DMS 273 treated with DMSO at 0.1 percent for 48 hours (cell line): ENCODE data around the gene CHODL.

Experiments
- DNase-seq: peaks from one replicate; lab custom pipeline; 2025; lab: John Stamatoyannopoulos, UW

Gene CHODL, protein sequence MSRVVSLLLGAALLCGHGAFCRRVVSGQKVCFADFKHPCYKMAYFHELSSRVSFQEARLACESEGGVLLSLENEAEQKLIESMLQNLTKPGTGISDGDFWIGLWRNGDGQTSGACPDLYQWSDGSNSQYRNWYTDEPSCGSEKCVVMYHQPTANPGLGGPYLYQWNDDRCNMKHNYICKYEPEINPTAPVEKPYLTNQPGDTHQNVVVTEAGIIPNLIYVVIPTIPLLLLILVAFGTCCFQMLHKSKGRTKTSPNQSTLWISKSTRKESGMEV

DNA sequence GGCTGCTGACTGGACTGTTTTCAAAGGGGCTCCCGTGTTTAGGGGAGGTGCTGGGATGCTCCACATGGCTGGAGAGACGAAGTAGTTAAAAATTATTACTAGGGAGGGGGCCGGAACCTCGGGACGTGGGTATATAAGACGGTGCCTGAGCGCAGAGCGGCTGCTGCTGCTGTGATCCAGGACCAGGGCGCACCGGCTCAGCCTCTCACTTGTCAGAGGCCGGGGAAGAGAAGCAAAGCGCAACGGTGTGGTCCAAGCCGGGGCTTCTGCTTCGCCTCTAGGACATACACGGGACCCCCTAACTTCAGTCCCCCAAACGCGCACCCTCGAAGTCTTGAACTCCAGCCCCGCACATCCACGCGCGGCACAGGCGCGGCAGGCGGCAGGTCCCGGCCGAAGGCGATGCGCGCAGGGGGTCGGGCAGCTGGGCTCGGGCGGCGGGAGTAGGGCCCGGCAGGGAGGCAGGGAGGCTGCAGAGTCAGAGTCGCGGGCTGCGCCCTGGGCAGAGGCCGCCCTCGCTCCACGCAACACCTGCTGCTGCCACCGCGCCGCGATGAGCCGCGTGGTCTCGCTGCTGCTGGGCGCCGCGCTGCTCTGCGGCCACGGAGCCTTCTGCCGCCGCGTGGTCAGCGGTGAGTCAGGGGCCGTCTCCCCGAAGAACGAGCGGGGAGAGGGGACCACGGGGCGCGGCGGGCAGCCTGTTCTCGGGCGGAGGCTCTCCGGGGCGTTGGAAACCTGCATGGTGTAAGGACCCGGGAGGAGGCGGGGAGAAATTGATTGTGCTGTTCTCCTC lies at the start of gene CHODL:
Gene CHODL, plus strand, starts transcription at position 163 of the 793 bp plus-strand sequence. Its CDS starts 391 bp downstream, at position 554.
- DNase-seq: no peak

DNA sequence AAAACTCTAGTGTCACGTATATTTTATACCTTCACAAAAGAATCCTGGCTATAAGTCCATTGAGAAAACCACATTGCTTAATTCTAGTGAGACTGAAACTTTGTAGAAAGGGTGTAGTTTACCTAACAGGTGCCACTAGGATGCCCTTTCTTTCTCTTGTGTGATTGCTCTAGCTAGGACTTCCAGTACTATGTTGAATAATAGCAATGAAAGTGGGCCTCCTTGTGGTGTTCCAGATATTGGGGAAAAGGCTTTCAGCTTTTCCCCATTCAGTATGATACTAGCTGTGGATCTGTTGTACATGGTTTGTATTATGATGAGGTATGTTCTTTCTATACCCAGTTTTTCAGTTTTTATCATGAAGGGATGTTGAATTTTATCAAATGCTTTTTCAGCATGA lies 39.7 kb upstream of the CHODL start:
- no peak for DNase-seq

DNA sequence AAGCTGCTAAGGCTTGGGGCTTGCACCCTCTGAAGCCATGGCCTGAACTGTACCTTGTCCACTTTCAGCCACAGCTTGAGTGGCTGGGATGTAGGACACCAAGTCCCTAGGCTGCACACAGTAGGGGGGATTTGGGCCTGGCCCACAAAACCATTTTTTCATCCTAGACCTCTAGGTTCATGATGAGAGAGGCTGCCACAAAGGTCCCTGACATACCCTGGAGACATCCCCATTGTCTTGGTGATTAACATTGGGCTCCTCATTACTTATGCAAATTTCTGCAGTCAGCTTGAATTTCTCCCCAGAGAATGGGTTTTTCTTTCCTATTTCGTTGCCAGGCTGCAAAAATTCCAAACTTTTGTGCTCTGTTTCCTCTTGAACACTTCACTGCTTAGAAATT lies 26.3 kb upstream of the CHODL start:
- DNase-seq: no peak

DNA sequence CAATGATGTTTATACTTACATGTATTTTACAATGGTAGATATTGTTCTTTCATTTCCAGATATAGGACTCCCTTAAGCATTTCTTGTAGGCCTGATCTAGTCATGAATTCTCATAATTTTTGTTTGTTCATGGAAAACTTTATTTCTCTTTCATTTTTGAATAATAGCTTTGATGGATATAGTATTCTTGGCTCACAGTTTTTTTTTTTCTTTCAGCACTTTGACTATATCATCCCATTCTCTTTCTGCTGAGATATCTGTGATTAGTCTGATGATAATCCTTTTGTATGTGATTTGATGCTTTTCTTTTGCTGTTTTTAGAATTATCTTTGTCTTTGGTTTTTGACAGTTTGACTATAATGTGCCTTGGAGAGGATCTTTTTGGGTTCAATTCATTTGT lies 24.1 kb upstream of the CHODL start:
- no peak for DNase-seq

DNA sequence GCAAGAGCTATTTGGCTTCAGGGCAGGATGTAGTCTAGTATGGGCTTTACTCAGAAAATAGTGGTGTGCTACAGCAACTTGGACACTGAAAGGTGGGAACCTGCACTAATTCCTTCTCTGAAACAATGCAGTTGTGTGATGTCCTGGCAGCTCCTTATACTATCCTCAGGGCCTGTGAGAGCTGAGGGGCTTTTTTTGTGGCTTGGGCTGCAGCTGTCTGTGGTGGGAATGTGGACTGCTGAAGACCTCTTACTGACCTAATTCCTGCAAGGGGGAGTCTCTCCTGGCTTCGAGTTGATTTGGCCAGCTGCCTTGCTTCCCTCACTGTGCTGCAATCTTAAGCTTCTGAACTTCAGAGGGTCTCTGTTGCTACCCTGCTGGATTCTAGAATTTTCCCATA lies 22.3 kb upstream of the CHODL start:
- no peak for DNase-seq

DNA sequence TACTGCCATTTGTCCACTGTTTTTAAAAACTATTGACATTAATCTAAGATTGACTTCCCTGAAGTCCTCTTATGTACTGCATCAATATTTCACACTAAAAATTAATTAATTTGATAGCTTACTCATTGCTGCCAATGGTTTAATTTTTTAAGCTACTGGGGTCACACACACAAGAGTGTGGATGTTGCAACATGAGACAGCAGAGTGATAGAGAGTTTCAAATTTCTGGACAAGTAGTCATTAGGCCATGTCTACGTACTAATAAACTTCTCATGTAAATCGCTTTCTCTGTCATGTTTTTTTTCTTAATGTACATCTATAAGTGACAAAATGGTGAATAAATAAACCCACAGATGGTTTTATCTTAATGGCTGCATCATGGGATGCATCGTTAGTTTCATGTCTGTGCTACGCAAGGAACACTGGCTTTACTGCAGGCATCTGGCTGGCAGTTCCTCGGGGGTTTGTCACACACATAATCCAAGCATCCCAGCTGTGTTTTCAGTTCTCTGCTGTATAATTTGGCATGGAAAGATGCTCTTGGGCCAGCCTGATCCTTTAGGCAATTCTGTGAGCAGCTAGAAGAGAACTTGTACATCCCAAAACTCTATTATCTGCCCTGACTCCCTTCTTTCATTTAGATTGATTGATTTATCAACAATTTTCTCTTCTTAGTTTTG lies 16.4 kb upstream of the CHODL start:
- no peak for DNase-seq

DNA sequence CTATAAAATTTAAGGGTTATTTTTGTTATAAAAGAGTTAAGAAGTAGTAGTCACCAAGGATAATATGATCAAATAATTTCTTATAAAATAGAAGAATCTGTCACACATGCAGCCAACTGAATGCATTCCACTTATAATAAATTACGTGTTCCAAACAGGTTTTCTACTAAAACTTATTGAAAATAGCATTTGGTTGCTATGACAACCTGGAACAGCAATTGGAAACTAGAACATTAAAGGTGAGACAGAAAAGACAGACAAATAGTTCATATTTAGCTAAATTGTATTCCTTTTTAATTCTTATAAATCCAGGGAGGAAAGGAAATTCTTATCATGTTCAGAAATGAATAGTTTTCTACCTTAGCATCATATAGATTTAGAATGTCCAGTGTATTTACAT lies 9.1 kb upstream of the CHODL start:
- no peak for DNase-seq

DNA sequence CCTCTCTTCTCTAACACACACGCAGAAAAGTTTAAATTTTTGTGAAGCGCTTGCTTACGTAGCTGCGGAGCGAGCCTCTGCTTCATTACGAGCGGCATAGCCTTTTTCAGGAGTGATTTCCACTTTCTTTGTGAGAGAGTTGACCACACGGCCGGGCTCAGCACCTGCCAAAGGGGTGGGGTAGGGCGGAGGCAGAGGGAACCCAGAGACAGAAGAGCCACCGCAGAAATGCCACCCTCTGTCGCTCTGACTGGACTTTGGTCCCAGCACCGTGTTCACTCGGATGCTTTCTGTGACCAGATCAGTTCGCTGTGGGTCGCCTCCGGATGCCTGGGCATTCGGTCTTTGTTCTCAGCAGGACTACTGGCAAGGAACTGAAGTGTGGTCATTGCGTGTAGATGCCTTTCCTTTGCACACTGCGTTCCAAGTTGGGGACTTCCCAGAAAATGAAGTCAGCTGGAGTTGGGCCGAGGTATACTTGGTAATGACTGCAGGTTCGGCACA lies 883 bp downstream of the CHODL start:
- no peak for DNase-seq

DNA sequence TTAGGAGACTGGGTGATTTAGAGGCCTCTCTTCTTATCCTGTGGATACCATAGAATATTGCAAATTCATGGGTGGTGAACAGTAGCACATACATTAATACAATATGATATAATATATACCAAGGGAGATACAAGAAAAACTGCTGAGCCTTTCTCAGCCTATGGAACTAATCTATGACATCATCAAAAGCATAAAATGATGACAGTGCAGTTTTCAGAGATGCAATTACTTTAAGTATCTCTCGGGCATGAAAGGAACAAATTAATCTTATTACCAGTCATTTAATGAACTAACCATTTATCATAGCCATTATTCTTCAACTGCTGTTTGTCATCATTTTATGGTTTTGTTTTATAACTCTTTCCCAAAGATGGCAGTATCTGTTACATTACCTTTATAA lies 3.5 kb downstream of the CHODL start:
- DNase-seq: no peak

DNA sequence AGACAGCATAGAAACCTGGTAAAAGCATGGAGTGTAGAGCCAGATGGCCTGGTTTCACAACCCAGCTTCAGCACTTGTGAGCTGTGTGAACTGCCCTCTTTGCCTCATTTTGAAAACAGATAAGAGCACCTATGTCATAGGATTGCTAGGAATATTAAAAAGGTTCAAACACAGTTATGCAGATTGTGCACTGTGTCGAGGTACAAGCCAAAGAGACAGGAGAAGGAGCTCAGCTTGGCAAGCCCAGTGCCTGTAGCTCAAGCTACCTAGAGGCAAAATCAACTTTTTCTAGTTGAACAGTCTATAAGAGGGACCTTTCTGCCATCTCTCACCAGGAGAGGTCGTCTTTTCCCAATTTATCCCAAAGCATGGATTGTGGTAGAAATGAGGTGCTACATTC lies 5.0 kb downstream of the CHODL start:
- peak; percentile 75 for DNase-seq

DNA sequence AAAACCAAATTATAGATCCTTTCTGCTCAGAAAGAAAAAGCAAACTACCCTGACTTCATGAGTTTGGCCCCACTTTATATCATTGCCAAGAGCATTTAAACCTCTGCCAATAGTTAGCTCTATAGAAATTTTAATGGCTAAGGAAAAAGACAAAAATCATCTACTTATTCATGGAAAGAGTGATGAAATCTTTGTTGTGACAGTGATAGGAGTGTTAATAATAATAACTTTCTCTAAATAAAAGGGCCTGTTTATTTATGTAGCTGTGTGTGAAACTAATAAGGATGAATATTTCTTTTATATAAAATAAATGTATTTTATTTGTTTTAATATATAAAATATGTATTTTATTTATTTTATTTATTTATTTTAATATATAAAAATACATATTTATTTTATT lies 6.4 kb downstream of the CHODL start:
- DNase-seq: no peak

DNA sequence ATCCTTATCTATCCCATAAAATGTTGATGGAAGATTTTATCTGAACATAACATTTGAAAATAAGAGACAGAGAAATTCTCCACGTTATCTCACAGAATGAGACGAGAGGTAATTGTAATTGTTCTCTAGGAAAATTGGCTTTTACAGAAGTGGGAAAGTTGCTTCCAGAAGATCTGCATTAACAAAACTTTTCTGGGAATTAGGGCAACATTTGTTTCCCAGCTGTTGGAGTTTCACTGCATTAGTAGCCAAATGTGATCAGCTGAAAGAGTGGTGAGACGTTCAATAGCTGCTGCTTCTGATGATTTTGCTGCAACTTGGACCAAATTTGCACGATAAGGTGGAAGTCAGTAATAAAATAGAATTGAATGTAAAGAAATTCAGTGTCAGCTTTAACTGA lies 7.6 kb downstream of the CHODL start:
- DNase-seq: no peak

DNA sequence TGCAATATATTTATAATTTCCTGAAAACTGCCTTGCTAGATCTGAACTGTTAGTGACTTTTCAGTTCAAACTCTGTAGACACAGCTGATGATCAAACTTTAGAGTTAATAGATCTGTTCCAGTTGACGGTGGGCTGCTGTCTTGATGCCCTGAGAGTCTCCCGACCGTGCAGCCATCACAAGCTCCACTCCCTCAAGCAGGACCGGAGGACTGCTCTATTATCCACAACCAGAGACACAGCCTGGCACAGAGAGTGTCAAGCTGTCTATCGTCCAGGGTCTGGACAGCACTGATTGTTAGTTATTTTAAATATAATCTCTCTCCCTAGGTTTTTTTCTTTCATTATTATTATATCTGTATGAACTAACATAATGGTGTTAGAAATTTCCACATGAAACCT lies 8.0 kb downstream of the CHODL start:
- DNase-seq: no peak

DNA sequence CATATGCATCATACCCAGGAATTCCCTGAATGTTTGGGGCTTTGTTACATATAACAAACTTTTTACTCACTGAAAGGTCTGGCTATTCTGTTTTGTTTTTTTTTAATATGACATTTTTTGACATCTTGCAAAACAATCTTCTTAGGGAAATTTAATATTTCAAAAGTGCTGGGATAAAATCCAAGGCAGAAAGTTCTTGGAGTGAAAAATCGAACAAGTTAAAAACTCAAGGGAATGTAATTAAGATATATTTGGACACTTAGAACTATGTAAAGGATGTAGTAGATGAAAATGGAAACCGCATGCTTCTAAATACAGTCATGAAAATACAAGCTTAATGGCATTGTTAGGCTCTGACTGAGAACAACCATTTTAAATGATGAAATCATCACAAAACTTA lies 8.6 kb downstream of the CHODL start:
- no peak for DNase-seq

DNA sequence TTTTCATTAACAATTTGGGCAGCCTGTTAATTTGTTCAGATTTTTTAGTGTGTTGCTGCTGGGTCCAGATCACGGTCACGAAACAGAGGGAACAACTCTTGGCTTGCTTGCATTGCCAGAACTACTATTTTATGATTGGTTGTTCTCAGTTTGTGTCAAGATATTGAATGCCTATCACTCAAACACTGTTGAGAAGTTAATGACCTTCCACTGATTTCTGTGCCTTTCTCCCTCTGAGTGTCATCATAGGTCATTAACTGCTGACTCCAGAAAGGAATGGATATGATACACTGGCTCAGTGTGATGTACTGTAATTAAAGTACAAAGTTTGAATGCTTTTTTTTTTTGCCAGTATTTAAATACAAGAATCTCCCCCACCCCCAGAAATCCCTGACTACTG lies 9.2 kb downstream of the CHODL start:
- no peak for DNase-seq

DNA sequence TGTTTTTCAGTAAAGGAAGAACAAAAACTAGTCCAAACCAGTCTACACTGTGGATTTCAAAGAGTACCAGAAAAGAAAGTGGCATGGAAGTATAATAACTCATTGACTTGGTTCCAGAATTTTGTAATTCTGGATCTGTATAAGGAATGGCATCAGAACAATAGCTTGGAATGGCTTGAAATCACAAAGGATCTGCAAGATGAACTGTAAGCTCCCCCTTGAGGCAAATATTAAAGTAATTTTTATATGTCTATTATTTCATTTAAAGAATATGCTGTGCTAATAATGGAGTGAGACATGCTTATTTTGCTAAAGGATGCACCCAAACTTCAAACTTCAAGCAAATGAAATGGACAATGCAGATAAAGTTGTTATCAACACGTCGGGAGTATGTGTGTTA lies 21.3 kb downstream of the CHODL start:
- no peak for DNase-seq

DNA sequence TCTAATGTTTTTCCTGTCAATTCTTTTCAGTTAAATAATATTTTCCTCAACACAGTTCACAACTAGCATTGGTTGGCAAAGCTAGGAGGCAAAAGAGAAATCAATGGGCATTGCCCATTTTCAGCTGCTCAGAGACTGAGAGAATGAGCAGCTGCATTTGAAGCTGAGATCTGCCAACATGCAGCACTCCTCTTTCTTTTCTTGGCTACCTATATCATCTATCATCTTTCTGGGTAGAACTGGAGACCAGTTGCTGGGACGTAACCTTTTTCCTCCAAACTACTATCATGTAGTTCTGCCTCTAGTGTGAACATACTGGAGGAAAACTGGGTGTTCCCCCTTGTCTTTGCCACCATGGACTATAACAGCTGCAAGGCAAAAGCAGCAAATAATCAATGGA lies 22.9 kb downstream of the CHODL start:
- DNase-seq: no peak

DNA sequence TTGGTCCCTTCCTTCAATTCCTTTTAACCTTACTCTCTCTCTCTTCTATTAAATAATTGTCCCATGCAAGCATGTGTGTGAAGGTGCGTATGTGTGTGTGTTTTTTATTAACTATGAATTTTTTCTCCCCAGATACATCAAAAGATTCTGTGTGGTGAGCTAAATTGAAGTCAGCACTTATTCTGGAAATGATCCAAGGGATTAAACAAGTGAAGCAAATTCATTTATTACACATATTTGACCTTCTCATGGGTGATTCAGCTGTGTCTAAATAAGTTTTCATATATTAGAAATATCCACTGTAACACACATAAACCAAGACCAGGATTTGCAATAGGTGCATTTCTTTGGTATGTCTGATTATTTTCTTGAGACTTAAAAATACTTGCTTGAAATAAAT lies 24.3 kb downstream of the CHODL start:
- DNase-seq: no peak

DNA sequence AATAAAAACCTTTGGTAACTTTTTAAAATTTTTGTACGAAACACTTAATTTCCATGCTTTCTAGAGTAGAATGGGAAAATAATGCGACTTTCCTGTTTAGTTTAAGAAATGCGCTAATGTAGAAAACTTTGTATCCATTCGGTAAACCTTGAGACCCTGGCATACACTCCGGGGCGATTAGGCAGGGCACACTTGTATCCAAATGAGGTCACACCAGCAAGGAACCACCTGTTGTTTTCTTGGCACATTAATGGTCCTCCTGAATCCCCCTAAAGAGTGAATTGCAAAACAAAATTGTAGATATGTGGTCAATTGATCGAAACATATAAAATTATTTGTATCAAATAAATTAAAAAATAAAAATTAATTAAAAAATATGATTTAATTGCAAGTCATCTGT lies 25.2 kb downstream of the CHODL start:
- no peak for DNase-seq

DNA sequence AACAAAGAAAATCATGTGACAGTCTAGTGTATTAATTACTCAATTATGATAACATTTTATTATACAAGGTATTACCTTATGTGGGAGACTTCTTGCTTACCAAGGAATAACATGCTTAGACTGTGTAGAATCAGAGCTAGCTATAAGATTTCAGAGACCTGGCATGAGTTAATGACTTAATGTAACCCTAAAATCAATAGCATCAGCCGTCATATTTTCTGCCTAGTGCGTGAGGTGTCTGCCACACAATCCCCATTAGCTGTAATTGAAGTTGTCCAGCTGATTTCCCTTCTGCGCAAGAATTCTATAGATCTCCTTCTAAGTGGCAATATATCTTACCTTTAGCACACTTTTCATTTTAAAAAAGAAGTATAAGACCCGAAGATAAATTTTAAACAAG lies 28.8 kb downstream of the CHODL start:
- no peak for DNase-seq

DNA sequence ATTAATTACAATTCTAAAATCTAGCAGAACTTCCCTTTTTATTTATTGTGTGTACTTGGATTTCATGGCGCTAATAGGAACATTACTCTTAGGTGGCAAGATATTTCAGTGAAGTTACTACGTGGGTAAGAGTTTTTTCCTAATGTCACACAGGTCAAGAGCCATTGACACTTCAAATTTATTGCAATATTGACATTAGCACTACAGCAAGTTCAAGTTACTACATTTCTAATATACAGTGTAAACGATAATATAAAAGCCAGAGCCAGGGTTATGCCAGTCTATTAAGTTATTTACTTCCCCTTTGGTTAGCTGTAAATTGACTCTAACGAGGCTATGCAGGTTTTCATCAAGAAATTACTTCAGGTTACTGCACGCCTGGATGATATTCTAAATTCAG lies 29.7 kb downstream of the CHODL start:
- no peak for DNase-seq

DNA sequence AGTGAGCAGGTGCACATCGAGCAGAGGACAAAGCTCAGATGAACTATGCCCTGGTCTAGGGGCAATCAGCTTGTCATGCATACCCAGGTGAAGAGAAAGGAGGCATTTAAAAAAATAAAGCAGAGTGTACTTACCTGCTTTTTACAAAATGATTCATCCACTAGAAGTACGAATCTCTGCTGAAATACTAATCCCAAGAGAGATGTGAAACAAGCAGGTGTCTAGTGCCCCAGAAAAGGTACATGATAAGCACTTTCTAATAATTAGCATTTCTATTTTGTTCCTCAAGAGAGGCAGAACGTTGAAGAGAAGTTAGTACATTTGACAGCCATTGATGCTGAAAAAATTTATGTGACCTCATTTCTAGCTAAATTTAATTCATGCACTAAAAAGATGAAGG lies 31.1 kb downstream of the CHODL start:
- DNase-seq: no peak

DNA sequence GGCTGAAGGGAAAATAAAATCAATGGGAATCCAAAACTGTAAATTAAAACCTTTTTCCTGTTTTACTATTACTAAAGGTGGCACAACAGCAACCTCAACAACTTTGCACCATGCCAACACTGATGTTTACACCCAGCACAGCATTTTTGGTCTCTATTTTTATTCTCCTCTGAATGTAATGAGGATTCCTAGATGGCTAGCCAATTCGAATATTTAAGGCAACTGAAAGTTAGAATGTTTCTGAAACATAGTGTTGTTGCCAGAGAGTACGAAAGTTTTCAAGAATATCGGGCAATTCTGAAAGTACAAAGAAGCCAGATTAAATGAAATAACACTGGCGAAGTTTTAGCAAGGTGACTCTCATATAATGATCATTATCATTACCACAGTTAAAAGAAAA lies 40.7 kb downstream of the CHODL start:
- no peak for DNase-seq
